Upper lobe of left lung (tissue), 4 donors: Measurements from ENCODE around the gene GART.

Experiments used
- CTCF ChIP-seq, 6 experiments: fragments of 450-650 bp in 4 of 6; fragments of 200-600 bp in 2 of 6; sonication (generic) in 2 of 6; IDR thresholded peaks; one replicate each; pipeline ENCODE4 v1.5.1; 2016 to 2019; ENCODE audit warnings: antibody characterized with exemption in 6 of 6
- POLR2A ChIP-seq, 4 donors: fragments of 450-650 bp; IDR thresholded peaks; one replicate each; pipeline ENCODE4 v1.5.1; 2016 to 2017; ENCODE audit warnings: antibody characterized with exemption in 4 of 4, mild to moderate bottlenecking in 2 of 4
- POLR2AphosphoS5 ChIP-seq, 2 donors: sonication (generic); formaldehyde crosslinking; IDR thresholded peaks; one replicate each; pipeline ENCODE4 v1.5.1; 2017; ENCODE audit warnings: antibody characterized with exemption in 2 of 2

GRCh38 chr21:33470701-33471100, 71.2 kb downstream of the GART start:
- TF ChIP-seq POLR2AphosphoS5 (IDR thresholded peaks at IDR 0.05) (no peak), CTCF (IDR thresholded peaks at IDR 0.05) (no peak), POLR2A (IDR thresholded peaks at IDR 0.05) (no peak)
